ENCODE results near the gene LRRC8A.

The LRRC8A gene

DNA sequence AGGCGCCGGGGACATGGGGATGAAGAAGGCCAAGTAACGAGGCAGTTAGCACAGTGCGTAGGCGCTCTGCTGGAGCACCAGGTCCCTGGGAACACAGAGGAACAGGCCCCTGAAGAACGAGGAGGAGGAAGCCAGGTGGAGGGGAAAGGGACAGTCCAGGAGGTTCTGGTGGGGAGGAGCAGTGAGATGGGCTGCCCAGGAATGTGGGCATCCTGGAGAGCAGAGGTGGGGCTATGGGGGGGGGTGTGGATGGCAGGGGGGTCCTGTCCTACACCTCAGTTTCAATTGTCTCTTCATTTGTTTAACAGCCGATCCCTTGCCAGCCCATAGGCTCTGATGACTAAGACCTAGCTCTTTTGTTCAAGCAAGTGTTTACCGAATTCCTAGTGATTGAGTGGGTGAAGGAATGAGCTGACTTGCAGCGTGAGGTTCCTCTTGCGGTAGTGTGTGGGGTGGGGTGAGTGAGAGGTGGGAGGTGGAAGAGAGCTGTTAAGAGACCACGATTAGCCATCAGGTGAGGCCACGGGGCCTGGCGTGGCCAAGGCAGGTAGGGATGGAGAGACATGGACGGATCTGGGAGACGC is 30.4 kb downstream of the LRRC8A start (continued):
- TF ChIP-seq, protein P1, sequence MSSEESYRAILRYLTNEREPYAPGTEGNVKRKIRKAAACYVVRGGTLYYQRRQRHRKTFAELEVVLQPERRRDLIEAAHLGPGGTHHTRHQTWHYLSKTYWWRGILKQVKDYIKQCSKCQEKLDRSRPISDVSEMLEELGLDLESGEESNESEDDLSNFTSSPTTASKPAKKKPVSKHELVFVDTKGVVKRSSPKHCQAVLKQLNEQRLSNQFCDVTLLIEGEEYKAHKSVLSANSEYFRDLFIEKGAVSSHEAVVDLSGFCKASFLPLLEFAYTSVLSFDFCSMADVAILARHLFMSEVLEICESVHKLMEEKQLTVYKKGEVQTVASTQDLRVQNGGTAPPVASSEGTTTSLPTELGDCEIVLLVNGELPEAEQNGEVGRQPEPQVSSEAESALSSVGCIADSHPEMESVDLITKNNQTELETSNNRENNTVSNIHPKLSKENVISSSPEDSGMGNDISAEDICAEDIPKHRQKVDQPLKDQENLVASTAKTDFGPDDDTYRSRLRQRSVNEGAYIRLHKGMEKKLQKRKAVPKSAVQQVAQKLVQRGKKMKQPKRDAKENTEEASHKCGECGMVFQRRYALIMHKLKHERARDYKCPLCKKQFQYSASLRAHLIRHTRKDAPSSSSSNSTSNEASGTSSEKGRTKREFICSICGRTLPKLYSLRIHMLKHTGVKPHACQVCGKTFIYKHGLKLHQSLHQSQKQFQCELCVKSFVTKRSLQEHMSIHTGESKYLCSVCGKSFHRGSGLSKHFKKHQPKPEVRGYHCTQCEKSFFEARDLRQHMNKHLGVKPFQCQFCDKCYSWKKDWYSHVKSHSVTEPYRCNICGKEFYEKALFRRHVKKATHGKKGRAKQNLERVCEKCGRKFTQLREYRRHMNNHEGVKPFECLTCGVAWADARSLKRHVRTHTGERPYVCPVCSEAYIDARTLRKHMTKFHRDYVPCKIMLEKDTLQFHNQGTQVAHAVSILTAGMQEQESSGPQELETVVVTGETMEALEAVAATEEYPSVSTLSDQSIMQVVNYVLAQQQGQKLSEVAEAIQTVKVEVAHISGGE (tag by site-specific recombination; conservative IDR thresholded peaks at IDR 0.05; ENCODE audit: low read depth): no peak
- TF ChIP-seq ZNF426 (tag by site-specific recombination; IDR thresholded peaks at IDR 0.05): no peak
- 0 out of 2 replicates have a peak, but pooled peaks have one; percentile 9 for TF ChIP-seq GLIS1 (tag by site-specific recombination; IDR thresholded peaks at IDR 0.05)
- TF ChIP-seq, protein P2, sequence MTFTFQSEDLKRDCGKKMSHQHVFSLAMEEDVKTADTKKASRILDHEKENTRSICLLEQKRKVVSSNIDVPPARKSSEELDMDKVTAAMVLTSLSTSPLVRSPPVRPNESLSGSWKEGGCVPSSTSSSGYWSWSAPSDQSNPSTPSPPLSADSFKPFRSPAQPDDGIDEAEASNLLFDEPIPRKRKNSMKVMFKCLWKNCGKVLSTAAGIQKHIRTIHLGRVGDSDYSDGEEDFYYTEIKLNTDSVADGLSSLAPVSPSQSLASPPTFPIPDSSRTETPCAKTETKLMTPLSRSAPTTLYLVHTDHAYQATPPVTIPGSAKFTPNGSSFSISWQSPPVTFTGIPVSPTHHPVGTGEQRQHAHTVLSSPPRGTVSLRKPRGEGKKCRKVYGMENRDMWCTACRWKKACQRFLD (tag by site-specific recombination; IDR thresholded peaks at IDR 0.05): no peak
- TF ChIP-seq KLF8 (tag by site-specific recombination; IDR thresholded peaks at IDR 0.05): no peak
- TF ChIP-seq ZNF660 (tag by site-specific recombination; IDR thresholded peaks at IDR 0.05): no peak
- no peak for TF ChIP-seq KLF7 (tag by site-specific recombination; IDR thresholded peaks at IDR 0.05; ENCODE audit: borderline replicate concordance)
- TF ChIP-seq, protein P3, sequence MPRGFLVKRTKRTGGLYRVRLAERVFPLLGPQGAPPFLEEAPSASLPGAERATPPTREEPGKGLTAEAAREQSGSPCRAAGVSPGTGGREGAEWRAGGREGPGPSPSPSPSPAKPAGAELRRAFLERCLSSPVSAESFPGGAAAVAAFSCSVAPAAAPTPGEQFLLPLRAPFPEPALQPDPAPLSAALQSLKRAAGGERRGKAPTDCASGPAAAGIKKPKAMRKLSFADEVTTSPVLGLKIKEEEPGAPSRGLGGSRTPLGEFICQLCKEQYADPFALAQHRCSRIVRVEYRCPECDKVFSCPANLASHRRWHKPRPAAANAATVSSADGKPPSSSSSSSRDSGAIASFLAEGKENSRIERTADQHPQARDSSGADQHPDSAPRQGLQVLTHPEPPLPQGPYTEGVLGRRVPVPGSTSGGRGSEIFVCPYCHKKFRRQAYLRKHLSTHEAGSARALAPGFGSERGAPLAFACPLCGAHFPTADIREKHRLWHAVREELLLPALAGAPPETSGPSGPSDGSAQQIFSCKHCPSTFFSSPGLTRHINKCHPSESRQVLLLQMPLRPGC (tag by site-specific recombination; IDR thresholded peaks at IDR 0.05): peak; percentile 70
- 0 out of 2 replicates have a peak, but pooled peaks have one; percentile 37 for TF ChIP-seq ZBTB48 (tag by site-specific recombination; IDR thresholded peaks at IDR 0.05)
- no peak for TF ChIP-seq ZNF777 (tag by site-specific recombination; IDR thresholded peaks at IDR 0.05; ENCODE audit: borderline replicate concordance)
- TF ChIP-seq ZNF561 (tag by site-specific recombination; IDR thresholded peaks at IDR 0.05; ENCODE audit: borderline replicate concordance): no peak
- TF ChIP-seq ZNF266 (tag by site-specific recombination; IDR thresholded peaks at IDR 0.05; ENCODE audit: low read depth): no peak

DNA sequence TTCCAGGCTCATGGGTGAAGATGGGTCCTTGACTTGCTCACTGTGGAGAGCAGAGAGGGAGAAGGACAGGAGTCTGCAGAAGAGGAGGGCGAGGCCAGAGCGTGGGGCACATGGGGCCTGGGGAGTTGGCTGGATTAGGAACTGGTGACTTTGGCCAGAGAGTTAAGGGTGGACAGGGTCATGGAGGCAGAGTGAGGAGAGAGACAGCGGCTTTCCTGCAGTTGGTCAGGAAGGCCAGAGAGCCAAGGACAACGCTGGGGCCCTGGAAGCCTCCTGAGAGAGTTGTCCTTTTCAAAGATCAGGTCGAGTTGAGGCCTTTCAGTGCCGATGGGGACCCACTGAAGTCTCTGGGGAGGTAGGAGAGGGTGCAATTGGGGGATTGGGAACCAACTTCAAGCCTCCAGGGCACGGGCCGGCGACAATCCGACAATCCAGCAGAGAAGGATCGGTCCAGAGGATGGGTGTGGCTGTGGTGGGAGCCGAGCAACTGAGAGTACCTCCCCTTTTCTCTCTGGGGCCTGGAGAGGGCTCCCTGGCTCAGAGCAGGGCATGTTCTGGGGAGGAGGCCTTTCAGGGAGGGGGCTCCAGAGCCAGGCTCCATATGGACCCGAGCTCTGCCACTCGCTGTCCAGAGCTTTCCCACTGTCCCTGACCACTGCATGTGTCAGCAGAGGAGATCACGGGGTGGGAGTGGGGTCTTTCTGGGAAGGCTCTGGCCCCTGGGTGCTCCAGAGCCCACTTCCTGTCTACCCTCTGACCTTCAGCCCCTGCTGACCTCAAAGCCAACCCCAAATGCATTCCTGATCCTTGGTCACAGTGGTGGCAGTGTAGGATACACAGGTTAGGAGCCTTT is 31.3 kb downstream of the LRRC8A start:
- ChIA-PET POLR2A (interaction anchor here (1.1 kb wide), 1 partner anchor 10 kb away, joined by 4 read pairs; no protein-coding TSS in a partner anchor), CTCF (no interaction called here)
- no peak for TF ChIP-seq ZNF366 (tag by site-specific recombination; conservative IDR thresholded peaks at IDR 0.05)
- TF ChIP-seq, protein P4, sequence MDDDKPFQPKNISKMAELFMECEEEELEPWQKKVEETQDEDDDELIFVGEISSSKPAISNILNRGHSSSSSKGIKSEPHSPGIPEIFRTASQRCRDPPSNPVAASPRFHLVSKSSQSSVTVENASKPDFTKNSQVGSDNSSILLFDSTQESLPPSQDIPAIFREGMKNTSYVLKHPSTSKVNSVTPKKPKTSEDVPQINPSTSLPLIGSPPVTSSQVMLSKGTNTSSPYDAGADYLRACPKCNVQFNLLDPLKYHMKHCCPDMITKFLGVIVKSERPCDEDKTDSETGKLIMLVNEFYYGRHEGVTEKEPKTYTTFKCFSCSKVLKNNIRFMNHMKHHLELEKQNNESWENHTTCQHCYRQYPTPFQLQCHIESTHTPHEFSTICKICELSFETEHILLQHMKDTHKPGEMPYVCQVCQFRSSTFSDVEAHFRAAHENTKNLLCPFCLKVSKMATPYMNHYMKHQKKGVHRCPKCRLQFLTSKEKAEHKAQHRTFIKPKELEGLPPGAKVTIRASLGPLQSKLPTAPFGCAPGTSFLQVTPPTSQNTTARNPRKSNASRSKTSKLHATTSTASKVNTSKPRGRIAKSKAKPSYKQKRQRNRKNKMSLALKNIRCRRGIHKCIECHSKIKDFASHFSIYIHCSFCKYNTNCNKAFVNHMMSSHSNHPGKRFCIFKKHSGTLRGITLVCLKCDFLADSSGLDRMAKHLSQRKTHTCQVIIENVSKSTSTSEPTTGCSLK (tag by site-specific recombination; IDR thresholded peaks at IDR 0.05): no peak
- TF ChIP-seq, protein P5, sequence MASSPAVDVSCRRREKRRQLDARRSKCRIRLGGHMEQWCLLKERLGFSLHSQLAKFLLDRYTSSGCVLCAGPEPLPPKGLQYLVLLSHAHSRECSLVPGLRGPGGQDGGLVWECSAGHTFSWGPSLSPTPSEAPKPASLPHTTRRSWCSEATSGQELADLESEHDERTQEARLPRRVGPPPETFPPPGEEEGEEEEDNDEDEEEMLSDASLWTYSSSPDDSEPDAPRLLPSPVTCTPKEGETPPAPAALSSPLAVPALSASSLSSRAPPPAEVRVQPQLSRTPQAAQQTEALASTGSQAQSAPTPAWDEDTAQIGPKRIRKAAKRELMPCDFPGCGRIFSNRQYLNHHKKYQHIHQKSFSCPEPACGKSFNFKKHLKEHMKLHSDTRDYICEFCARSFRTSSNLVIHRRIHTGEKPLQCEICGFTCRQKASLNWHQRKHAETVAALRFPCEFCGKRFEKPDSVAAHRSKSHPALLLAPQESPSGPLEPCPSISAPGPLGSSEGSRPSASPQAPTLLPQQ (tag by site-specific recombination; IDR thresholded peaks at IDR 0.05): no peak
- no peak for TF ChIP-seq ZNF416 (tag by site-specific recombination; IDR thresholded peaks at IDR 0.05)
- no peak for TF ChIP-seq ZNF558 (tag by site-specific recombination; IDR thresholded peaks at IDR 0.05)
- TF ChIP-seq ZNF311 (tag by site-specific recombination; IDR thresholded peaks at IDR 0.05; ENCODE audit: borderline replicate concordance): no peak
- TF ChIP-seq ZNF121 (tag by site-specific recombination; IDR thresholded peaks at IDR 0.05): no peak
- no peak for TF ChIP-seq ZIC2 (tag by site-specific recombination; IDR thresholded peaks at IDR 0.05)
- TF ChIP-seq ZNF354C (tag by site-specific recombination; IDR thresholded peaks at IDR 0.05; ENCODE audit: borderline replicate concordance, low read depth): no peak
- TF ChIP-seq WT1 (tag by site-specific recombination; IDR thresholded peaks at IDR 0.05): no peak
- TF ChIP-seq ZNF529 (tag by site-specific recombination; IDR thresholded peaks at IDR 0.05; ENCODE audit: insufficient replicate concordance): no peak
- no peak for TF ChIP-seq GLI4 (tag by site-specific recombination; IDR thresholded peaks at IDR 0.05)
- TF ChIP-seq ZFHX2 (tag by site-specific recombination; conservative IDR thresholded peaks at IDR 0.05): no peak

More for the DNA sequence above, 31.3 kb downstream of the LRRC8A start:
- H3K4me3 ChIP-seq (ENCODE audit: low read depth, low read length): no peak overlapping the region
- H3K27ac ChIP-seq (ENCODE audit: extremely low read depth, low read depth, low read length): no peak overlapping the region
- no peaks in the 10 kb centered on the region for H3K9me3 ChIP-seq (ENCODE audit: control insufficient read depth, insufficient read depth, low read depth, low read length)
- H3K36me3 ChIP-seq (ENCODE audit: control insufficient read depth in 2 of 2, insufficient read depth in 1 of 2, low read length in 2 of 2): peaks cover 0 to 61% of the 10 kb centered on the region in 2 experiments; a peak in 1 of 3 replicates
- no peaks in the 10 kb centered on the region for H3K4me1 ChIP-seq (ENCODE audit: control insufficient read depth, insufficient read depth, low read length)

Data from HEK293 (cell line).